NCI-H2029 treated with DMSO at 0.1 percent for 48 hours (cell line): ENCODE data around the gene GRIN2D.
A peak's percentile ranks its signal among the peaks of the same experiment; 100 is the strongest.
"Not testable (repeated sequence)": the region's sequence is repeated elsewhere in the genome, so short reads cannot be mapped to it uniquely, and the experiment has no call there.

Source experiments
- DNase-seq: peaks from one replicate; lab custom pipeline; 2025; lab: John Stamatoyannopoulos, UW

Gene GRIN2D

DNA sequence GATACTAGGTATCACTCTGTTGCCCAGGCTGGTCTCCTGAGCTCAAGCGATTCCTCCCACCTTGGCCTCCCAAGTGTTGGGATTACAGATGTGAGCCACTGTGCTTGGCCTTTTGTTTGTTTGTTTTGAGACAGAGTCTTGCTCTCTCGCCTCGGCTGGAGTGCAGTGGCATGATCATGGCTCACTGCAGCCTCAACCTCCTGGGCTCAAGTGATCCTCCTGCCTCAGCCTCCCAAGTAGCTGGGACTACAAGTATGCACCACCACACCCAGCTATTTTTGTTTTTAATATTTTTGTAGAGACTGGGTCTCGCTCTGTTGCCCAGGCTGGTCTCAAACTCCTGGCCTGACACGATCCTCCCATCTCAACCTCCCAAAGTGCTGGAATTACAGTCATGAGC lies 21.7 kb upstream of the GRIN2D start:
- DNase-seq: not testable (repeated sequence)

DNA sequence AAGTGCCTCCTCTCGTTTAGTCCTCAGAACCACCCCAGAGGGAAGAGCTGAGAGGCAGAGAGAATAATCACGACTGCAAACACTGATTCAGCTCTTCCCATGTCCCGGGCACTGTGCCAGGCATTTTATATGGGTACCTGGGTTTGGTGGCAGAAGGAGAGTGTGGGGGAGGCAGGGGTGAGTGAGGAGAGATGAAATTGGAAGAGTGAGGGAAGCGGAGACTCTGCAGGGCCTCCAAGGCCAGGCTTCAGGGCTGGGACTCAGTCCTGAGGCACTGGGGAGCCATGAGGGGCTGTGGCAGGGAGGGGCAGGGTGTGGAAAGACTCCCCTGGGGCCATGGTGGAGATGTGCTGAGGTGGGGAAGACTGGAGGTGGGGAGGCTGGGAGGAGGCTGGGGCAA lies 20.6 kb upstream of the GRIN2D start:
- DNase-seq: no peak

DNA sequence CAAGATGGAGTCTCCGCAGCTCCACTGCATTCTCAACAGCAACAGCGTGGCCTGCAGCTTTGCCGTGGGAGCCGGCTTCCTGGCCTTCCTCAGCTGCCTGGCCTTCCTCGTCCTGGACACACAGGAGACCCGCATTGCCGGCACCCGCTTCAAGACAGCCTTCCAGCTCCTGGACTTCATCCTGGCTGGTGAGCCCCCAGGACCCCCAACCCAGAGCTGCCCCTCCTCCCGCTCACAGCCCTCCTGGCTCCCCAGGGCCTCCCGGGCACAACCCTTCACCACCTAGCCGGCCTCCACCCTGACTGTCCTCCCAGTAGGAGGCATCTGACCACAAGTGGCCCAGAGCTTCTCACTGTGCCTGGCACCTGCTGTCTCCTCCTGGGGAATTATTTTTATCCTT lies 19.9 kb upstream of the GRIN2D start:
- DNase-seq: no peak

DNA sequence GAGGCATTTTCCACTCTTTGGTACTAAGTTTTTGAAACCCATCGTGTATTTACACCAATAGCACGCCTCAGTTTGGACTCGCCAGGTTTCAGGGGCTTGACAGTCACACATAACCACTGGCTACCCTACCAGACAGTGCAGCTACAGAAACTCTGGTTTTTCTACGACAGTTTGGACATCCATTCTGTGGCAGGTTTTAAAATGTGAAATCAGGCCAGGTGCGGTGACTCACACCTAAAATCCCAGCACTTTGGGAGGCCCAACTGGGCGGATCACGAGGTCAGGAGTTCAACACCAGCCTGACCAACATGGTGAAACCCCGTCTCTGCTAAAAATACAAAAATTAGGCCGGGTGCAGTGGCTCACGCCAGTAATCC lies 15.3 kb upstream of the GRIN2D start:
- no peak for DNase-seq

DNA sequence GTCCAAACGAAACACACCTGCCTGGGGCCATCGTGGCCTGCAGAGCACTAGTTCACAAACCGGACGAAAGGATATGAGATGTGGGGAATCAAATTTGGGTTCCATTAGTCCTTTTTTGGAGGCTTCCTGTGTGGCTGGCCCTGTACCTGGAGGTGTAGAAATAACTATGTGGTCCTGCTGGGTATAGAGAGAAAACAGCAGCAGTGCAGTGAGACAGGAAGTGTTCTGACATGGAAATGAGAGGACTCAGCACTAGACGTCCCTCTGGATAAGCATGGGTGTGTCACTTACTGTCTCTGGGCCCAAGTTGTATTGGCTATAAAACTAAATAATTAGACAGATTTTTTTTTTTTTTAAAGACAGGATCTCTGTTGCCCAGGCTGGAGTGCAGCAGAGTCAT lies 14.4 kb upstream of the GRIN2D start:
- DNase-seq: no peak

DNA sequence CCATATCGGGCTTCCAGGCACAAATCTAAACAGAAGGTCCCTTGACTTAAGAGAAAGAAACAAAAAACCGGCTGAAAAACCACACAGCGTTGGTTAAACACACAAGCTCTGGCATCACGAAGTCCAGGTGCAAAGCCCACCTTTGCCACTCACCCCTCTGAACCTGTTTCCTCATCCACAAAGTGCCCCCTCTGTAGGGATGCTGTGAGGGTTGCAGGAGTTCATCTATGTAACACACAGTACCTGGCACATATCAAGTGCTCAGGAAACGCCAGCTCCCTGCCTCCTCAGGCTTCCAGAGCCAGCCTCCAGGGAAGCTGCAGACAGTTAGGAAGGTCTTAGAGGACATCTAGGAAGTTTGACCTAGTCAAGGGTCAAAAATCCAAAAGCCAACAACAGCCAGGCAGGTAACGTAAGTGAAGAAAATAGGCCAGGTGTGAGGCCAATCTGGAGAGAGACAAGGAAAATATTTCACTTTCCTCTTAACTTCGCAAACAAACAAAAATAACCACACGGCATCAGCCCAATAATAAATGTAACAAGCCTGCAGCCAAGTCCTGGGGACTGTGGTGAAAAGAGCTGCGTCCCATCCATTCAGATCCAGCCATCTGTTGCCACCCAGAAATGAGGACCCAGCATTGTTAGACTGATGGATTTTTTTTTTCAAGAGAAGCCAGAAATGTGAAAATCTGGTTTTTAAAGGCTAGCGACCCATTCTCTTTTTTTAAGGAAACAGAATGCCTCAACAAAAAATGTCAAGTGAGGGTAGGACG lies 12.1 kb upstream of the GRIN2D start:
- DNase-seq: no peak

DNA sequence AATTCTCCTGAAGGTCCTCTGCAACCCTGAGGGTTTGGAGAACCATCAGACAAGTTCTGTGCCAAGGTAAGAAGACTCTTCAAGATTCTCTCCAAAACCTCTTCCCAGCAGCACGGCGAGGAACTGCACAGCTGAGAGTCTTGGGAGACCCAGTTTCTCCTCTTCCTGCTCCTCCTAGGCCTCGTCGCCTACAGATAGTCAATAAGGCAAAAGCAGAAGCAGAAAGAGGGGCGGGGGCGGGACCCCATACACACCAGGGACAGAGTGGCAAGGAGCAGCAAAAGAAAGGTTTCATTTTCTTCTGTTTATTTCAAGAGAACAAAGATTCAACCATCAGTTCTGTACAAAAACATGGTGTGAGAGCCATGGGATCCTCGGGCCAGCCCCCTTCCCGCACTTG lies 11.2 kb upstream of the GRIN2D start:
- DNase-seq: no peak

DNA sequence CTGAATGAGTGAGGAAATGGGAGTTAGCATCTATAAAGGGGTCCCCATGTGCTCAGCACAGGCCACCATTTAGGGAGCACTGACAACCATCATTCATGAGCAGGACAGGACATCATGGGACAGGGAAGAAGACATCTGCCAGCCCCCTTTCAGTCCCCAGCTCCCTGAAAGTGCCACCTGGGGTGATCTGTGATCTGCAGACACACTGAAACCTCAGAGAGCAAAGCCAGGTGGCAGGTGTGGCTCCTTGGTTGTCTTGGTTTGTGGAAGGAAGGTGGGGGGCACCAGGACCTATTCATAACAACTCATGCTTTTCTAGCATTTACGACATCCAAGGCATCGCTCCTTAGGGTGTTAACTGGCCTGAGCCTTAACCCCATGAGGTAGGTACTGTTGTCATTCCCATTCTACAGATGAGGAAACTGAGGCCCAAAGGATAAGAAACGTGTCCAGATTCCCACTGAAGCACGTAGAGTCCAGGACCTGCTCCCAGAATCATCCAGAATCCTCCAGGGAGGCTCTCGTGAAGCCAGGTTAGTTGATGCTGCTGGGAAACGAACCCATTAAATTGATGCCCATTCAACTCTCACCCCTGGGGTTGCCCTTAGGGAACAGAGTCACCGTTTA lies 7.9 kb upstream of the GRIN2D start:
- DNase-seq: no peak

DNA sequence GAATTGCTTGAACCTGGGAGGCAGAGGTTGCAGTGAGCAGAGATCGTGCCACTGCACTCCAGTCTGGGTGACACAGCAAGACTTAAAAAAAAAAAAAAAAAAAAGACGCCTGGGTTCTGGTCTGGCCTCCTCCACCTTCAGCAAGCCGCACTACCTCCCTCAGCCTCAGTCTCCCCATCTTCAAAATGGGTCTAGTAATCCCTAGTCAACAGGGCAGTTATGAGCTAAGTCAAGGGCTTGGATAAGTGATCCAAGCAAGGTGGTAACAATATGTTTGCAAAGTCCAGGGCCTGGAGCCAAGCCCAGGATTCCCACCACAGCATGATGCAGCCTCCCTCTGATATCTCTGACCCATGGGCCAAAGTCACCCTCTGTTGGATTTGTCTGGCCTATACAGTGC lies 6.5 kb upstream of the GRIN2D start:
- DNase-seq: no peak

DNA sequence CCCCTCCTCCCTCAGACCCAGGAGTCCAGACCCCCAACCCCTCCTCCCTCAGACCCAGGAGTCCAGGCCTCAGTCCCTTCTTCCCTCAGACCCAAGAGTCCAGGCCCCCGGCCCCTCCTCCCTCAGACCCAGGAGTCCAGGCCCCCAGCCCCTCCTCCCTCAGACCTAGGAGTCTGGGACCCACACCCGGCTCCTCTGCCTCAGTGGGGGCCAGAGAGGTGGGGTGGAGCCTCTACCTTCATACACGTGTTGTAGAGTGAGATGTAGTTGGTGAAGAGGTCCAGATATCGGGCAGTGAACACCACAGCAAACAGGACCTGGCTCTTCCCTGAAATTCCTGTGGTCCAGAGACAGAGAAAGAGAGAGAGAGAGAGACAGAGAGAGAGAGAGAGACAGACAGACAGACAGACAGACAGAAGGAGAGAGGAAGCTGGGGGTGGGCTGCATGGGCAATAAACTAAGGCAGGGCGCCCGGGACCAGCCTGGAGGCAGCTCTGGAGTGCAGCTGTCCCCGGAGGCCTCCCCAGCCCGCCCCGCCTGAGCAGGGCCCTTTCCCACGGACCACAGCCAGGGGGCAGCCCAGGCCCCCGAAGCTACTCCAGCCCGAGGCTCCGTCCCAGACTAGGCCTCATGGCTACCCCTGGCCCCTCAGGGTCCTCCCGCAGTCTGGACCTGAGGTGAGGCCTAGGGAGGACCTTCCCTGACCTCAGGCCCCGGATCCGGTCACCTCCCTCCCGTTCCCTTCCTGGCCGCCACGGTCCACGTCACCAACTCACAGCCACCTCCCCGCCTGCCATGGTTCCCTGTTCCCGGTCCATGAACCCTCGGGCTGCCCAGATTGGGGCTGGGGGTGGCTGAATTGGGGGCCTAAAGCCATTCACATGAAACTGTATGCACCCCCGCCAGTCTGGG lies 3.0 kb upstream of the GRIN2D start:
- no peak for DNase-seq

DNA sequence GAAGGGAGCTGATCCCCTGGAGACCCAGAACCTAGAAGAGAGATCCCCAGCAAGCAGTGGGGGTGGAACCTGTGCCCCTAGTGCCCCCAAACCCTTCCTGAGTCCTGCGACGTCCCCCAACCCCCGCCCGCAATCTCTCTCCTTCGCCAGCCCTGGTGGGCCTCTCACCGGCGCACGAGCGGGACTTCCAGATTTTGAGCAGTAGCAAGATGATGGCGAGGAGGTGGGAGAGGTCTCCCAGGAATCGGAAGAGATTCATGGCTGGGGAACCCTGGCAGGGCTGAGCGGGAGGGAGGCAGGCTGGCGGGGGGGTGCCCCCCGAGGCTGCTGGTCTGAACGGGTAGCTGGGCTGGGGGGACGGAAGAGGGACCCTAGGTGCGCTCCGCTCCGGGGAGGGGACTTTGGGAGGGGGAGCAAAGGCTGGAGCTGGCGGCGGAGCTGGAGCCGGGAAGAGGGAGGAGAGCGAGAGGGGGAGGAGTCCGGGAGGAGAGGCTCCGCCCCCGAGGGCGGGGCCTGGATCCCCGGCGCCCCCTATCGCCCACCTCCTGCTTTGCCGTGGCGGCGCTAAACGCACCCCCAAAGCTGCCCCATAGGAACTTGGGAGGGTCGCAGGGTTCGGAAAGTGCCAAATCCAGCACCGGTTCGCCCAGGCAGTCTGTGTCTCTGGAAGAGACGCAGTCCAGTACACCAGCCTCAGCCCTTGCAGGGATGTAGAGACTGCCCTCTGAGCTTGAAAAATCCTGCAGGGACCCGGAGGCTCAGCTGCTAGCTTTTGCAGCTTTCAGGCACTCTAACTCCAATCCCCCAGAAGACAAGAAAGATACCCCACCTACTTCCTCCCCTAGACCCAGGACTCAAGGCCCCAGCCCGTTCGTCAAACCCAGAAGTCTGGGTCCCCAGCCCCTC lies 2.1 kb upstream of the GRIN2D start, which contains the start of gene KDELR1:
Gene KDELR1 (minus strand): TSS at position 452 of the 906 bp plus-strand sequence. CDS start 193 bp downstream, at position 259.
- peak; percentile 49 for DNase-seq

DNA sequence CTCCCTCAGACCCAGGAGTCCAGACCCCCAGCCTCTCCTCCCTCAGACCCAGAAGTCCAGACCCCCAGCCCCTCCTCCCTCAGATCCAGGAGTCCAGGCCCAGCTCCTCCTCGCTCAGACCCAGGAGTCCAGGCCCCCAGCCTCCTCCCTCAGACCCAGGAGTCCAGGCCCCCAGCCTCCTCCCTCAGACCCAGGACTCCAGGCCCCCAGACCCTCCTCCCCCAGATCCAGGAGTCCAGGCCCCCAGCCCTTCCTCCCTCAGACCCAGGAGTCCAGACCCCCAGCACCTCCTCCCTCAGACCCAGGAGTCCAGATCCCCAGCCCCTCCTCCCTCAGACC lies 1.5 kb upstream of the GRIN2D start:
- DNase-seq: not testable (repeated sequence)

DNA sequence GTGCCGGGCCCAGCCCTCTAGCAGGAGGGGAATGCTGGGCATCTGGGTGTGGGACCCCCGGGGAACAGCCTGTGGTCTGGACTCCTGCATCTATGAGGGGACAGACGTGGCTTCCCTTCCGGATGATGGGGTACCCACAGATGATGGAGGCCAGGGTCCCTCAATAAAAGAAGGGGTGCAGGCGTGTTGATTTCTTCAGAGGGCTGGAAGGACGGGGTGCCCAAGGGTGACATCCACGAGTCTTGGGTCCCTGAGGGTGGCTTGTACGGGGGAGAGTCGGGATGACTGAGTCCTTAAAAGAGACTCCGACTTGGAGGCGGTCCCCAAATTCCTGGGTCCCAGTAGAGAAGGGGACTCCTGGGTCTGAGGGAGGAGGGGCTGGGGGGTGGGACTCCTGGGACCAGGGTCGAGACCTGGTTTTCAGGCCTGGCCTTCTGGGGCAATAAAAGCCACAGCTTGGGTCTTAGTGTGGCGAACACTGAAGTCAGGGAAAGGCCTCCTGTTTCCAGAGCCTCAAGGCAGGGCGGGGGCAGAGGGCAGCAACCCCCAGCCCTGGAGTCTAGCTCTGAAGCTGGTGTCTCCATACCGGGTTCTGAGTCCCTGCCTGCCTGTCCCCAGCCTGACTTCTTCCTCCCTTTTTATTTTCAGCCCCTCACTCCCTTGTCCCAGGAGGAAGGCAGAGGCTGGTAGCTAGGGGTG lies 459 bp upstream of the GRIN2D start:
- DNase-seq: no peak

DNA sequence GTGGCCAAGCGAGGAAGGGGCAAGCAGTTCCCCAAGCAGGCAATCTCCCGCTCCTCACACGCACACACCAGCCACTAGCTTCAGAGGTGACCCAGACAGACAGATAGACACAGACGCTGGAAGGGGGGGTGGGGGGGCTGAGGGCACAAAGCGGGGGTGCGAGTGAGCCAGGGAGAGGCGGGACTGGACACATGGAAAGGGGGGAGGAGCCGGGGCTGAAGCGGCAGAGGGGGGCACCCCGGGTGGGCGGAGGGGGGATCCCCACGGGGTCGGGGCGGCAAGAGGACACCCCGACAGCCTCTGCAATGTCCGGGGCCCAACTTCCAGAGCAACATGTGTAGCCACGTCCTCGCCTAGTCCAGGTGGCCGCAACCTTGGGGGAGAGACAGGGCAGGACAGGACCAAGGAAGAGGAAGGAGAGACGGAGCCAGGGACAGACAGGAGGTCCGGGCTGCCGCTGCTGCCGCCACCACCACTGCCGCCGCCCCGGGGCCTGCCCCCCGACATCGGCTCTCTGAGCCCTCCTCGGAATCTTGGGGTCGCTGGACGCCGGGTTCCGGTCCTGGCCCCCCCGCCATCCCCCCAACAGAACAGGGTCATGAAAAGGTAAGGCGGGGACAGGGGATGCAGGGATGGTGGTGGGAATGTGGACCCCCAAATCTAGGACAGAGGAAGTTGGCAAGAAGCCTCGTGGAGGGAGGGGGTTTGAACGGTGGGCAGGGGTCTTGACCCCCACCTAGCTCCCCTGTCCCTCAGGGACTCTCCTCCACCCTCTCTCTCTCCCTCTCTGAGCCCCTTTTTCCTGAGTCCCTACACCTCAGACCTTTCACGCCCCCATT lies 1.1 kb downstream of the GRIN2D start:
- no peak for DNase-seq

DNA sequence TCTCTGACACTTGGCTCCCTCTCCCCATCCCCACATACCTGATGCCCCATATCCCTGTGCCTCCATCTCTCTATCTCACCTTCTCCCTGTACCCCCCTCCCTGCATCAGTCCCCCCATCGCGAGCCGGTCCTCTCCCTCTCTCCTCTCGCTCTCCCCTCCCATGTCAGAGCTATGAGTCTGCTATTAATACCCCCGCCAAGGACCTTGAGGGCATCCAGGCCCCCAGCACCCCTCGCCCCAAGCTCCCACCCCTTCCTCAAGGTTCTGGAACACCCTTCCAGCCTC lies 1.6 kb downstream of the GRIN2D start:
- no peak for DNase-seq

DNA sequence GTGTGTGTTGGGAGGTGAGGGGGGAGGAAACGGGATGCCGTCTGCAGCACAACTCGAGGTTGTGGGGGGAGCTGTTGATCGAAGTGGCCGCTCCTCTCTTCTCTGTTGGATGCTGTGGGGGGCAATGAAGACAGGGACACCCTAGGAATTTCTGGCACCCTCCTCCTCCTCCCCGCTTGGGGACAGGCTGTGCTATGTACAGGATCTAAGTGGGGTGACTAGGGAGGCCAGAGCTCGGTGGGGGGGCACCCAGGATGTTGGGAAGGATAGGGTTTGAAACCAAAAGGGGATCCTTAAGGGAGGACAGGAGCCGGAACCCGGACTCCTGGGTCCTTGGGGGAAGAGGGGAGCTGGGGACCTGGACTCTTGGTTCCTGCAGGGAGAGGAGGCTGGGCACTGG lies 2.0 kb downstream of the GRIN2D start:
- no peak for DNase-seq

DNA sequence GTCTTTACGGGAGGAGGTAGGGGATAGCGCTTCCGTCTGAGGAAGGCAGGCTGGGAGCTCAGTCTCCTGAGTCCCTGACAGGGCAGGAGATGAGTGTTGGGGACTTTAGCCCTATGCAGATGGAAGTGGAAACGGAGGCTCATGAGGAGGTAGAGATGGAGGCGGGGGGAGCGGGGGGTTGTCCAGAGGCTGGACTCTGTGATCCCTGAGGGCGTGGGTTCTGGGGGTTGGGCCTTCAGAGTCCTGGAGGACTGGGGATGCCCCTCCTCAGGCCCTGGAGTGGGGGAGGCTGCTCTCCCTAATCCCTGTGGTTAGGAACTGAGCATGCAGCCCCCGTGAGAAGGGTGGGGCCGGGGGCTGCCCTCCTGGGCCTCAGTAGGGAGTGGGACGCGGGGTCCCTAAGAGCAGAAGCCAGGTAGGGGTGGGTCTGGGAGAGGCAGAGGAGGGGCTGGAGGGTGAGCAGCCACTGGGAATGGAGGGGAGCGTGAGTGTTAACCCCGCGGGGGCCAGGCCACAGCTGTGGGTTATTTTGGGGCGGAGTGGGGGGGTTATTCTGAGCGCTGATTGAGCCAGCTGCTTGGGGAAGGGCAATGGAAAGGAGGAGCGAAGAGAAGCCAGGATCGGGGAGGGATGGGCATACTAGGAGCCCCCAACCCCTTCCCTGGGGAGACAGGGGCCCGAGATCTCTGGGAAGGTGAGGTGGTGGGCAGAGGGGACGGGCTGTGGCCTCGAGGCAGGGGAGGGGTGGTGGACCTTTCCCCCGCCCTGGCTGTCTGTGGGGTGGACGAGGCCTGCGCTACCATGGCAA lies 2.8 kb downstream of the GRIN2D start:
- no peak for DNase-seq

DNA sequence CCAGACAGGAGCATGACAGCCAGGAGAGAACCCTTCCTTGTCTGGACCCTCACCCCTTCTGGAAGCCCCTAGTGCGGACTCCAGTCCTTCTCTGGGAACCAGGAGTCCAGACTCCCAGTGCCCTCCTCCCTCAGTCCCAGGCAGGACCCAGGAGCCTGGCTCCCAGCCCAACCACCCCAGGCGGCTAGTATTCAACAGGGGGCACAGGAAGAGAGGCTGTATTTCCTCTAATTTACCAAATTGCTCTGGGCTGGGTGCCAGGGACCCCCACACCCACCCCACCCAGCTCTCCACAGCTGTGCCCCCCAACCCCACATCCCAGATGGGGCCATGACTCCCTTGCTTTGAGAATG lies 3.3 kb downstream of the GRIN2D start:
- no peak for DNase-seq

DNA sequence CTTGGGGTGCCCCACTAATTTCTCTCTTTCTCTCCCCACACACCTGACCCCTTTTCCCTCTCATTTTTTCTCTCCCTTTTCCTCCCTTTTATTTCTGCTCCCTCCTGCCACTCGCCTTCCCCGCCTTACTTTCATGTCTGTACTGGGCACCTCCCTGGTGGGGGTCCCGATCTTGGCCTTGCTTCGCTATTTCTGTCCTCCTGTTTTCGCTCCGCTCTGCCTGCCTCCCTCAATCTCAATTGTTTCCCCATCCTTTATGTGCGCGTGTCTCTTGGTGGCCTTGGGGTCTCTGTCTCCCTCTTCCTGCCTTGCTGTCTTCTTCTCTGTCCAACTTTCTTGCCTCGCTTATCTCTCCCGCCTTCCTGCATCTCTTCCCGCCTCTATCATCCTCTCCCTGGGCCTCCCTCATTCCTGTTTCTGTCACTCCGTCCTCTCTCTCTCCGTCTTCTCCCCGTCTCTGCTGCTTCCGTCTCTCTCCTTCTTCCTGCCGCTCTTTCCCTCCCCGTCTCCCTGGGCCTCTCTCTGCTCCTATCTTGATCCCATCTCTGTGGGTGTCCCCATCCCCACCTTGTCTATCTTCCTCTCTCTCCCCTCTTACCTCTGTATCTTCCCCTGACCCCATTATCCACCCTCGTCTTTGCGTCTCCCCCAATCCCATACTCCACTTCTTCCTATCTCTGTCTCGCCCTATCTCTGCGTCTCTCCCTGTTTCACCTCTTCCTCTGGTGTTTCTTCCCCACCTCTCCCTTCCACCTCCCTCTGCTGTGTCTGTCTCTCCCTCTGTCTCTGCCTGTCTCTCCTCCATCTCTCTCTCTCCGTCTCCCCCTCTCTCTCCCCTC lies 4.0 kb downstream of the GRIN2D start:
- DNase-seq: no peak
